Gastrocnemius medialis (tissue), 4 donors: ENCODE results near the gene SPIRE1. TPM values are rescaled to one million over a fixed set of nuclear protein-coding genes. Genes with fewer than 3 reads are reported as not detected.

Source experiments
- ATAC-seq, 2 donors: fragments of 150-250 bp; one replicate each; pipeline ENCODE4 v1.9.1; 2016
- DNase-seq, 2 donors: peaks; one replicate each; pipeline ENCODE4 v3.0.0-alpha.2; 2019
- H3K27ac ChIP-seq, 4 donors: fragments of 200-600 bp; sonication (generic); 1 replicate in 1 of 4; 2 replicates in 3 of 4; pipeline ENCODE4 v1.5.1; 2016 to 2018; ENCODE audit warnings: mild to moderate bottlenecking in 2 of 4, moderate library complexity in 1 of 4
- H3K27me3 ChIP-seq, 3 donors: fragments of 200-600 bp; sonication (generic) in 2 of 3; 1 replicate in 1 of 3; 2 replicates in 2 of 3; pipeline versions ENCODE4 v1.5.1 to v1.6.0; 2016 to 2019; ENCODE audit warnings: mild to moderate bottlenecking in 1 of 3, moderate library complexity in 1 of 3
- H3K36me3 ChIP-seq, 2 donors: fragments of 200-600 bp; sonication (generic) in 1 of 2; one replicate each; pipeline ENCODE4 v1.5.1; 2017 to 2018
- H3K4me1 ChIP-seq, 2 donors: fragments of 200-600 bp; sonication (generic) in 1 of 2; one replicate each; pipeline ENCODE4 v1.5.1; 2016 to 2017; ENCODE audit warnings: mild to moderate bottlenecking in 2 of 2
- H3K4me3 ChIP-seq, 4 donors: fragments of 200-600 bp; sonication (generic) in 3 of 4; 1 replicate in 1 of 4; 2 replicates in 3 of 4; pipeline ENCODE4 v1.5.1; 2016 to 2019; ENCODE audit warnings: mild to moderate bottlenecking in 2 of 4
- H3K9me3 ChIP-seq, 3 donors: fragments of 200-600 bp; sonication (generic) in 2 of 3; 1 replicate in 1 of 3; 2 replicates in 2 of 3; pipeline ENCODE4 v1.5.1; 2016 to 2019
- POLR2A ChIP-seq, 2 donors: fragments of 450-650 bp; IDR thresholded peaks; one replicate each; pipeline ENCODE4 v1.6.1; 2017; ENCODE audit warnings: antibody characterized with exemption in 2 of 2, mild to moderate bottlenecking in 2 of 2, moderate library complexity in 2 of 2
- in situ Hi-C, 4 donors: fragments of 200-750 bp; cut with MboI; loops; one replicate each; pipeline versions ENCODE4 v1.15.0 to v1.8.0; 2017; ENCODE audit warnings: low sequenced_read_pairs in 4 of 4
- intact Hi-C: fragments of 100-400 bp; cut with DNase I; formaldehyde crosslinking; loops from one replicate; pipeline ENCODE4 v1.15.1; 2023; ENCODE audit warnings: low total_unique reads
- total RNA-seq, 4 donors: library from RNA; depleted of rRNA; stranded (reverse); fragments of >200 nt; gene quantifications; one replicate each; pipeline versions ENCODE4 v1.1.0 to v1.2.3, GENCODE V29; 2016
- TF ChIP-seq, protein P1 (sequence below), 5 experiments: fragments of 450-650 bp in 3 of 5; fragments of 200-600 bp in 2 of 5; sonication (generic) in 2 of 5; IDR thresholded peaks in 4 of 5; conservative IDR thresholded peaks in 1 of 5; 1 replicate in 4 of 5; 2 replicates in 1 of 5; pipeline ENCODE4 v1.5.1; 2016 to 2019; ENCODE audit warnings: antibody characterized with exemption in 5 of 5, mild to moderate bottlenecking in 3 of 5, moderate library complexity in 3 of 5

SPIRE1 gene
- total RNA-seq, 4 donors from 2014 or later: 48.3 to 82.7 (median 55.1) TPM

DNA sequence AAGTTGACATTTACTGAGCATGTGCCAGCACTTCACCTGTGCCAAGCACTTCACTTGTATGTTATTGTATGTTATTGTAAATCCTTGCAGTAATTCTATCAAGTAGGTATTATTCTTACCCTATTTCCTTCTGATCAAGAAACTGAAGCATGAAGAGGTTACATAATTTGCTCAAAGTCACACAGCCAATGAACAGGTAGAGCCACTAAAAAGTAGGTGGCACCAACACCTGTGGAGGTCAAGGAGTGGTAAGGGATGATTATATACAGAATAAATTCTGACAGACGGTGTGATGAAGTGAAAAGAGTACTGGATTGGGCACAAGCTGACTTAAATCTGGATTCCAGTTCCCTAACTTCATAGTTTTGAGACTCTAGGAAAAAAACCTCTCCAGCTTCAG is 71.0 kb downstream of the SPIRE1 start:
- Histone ChIP-seq H3K4me1 (peaks cover 0 to 15% of the 10 kb centered on the region in 2 donors), H3K36me3 (no peaks in the 10 kb centered on the region), H3K4me3 (no peak overlapping the region), H3K27ac (no peak overlapping the region), H3K27me3 (no peaks in the 10 kb centered on the region), H3K9me3 (no peaks in the 10 kb centered on the region)
- no peak for ATAC-seq
- intact Hi-C loops: no loop called here
- no peak for TF ChIP-seq POLR2A (IDR thresholded peaks at IDR 0.05)
- TF ChIP-seq, protein P1, sequence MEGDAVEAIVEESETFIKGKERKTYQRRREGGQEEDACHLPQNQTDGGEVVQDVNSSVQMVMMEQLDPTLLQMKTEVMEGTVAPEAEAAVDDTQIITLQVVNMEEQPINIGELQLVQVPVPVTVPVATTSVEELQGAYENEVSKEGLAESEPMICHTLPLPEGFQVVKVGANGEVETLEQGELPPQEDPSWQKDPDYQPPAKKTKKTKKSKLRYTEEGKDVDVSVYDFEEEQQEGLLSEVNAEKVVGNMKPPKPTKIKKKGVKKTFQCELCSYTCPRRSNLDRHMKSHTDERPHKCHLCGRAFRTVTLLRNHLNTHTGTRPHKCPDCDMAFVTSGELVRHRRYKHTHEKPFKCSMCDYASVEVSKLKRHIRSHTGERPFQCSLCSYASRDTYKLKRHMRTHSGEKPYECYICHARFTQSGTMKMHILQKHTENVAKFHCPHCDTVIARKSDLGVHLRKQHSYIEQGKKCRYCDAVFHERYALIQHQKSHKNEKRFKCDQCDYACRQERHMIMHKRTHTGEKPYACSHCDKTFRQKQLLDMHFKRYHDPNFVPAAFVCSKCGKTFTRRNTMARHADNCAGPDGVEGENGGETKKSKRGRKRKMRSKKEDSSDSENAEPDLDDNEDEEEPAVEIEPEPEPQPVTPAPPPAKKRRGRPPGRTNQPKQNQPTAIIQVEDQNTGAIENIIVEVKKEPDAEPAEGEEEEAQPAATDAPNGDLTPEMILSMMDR (IDR thresholded peaks at IDR 0.05 in 4 of 5, conservative IDR thresholded peaks at IDR 0.05 in 1 of 5): no peak
- DNase-seq: no peak
- in situ Hi-C loops: no loop called here

DNA sequence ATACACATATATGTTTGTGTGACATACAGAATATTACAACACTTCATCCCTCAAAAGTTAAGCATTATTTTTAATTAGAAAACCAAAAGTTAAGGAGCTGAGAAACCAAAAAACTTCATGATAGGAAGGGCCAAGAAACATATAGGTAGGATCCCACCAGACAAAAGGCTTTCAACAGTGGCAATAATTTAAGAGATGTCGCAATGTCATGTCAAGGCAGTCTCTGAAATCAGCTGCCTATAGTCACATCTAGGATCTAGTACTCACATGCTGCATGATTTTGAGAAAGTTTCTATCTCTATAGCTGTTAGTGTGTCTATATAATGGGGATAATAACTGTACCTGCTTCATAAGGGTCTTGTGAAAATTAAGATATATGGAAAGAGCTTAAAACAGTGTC is 72.7 kb downstream of the SPIRE1 start:
- H3K4me3 ChIP-seq: no peak overlapping the region
- H3K4me1 ChIP-seq: peaks cover 0 to 15% of the 10 kb centered on the region in 2 donors
- H3K9me3 ChIP-seq: no peaks in the 10 kb centered on the region
- intact Hi-C loops (no loop called here), in situ Hi-C loops (no loop called here)
- H3K27ac ChIP-seq: no peak overlapping the region
- no peak for ATAC-seq
- H3K36me3 ChIP-seq: no peaks in the 10 kb centered on the region
- TF ChIP-seq POLR2A (IDR thresholded peaks at IDR 0.05): no peak
- TF ChIP-seq, protein P1 (IDR thresholded peaks at IDR 0.05 in 4 of 5, conservative IDR thresholded peaks at IDR 0.05 in 1 of 5): no peak
- DNase-seq: no peak
- no peaks in the 10 kb centered on the region for H3K27me3 ChIP-seq

DNA sequence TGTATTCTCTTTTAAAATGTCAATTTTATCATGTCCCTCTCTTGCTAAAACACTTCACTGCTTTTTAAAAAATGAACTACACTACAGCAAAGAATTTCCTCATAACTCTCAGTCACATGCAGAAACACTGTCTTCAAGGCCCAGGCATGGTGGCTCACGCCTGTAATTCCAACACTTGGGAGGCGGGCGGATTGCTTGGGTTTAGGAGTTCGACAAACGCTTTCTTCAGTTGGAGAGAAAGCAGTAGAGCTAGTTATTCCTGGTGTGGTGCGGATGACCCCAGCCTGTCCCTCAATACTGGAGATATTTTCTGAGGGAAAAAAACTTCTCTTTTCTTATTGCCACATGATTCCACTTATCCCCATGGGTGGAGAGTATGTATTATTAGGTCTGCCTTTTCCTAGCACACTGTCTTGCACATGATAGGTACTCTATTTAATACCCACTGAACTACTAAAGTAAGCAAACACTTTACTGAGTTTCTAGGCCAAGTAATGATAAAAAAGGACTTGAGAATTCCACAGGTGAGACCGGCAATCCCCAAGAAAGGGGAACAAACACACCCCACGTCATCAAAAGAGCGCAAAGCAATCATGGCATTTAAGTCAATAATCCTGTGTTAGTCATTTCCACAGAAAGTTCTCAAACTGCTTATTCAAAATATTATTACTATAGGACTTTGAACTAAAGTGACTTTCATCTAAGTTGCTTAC is 77.1 kb downstream of the SPIRE1 start:
- ATAC-seq (no peak), DNase-seq (no peak)
- H3K27ac ChIP-seq: no peak overlapping the region
- H3K9me3 ChIP-seq: no peaks in the 10 kb centered on the region
- in situ Hi-C loops: no loop called here
- H3K4me3 ChIP-seq: no peak overlapping the region
- no peaks in the 10 kb centered on the region for H3K27me3 ChIP-seq
- intact Hi-C loops: no loop called here
- H3K4me1 ChIP-seq: no peaks in the 10 kb centered on the region
- TF ChIP-seq, protein P1 (IDR thresholded peaks at IDR 0.05 in 4 of 5, conservative IDR thresholded peaks at IDR 0.05 in 1 of 5): no peak
- TF ChIP-seq POLR2A (IDR thresholded peaks at IDR 0.05): no peak
- no peaks in the 10 kb centered on the region for H3K36me3 ChIP-seq

DNA sequence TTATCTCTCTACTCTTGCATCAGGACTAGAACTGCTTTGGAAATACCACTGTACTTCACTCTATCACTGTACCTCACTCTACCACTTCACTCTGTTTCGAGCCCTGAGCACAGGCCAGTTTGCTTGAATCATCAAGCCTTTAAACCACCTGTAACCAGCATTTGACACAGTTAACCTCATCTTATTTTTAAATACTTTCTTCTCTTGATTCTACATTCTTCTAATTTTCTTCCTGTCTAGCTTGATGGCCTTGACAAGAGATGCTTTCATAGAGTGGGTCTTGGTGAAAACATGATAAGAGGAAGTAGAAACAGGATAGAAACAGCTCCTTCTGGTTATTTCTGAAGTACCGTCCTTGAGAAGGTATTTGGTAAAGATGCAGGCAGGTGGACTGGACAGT is 78.1 kb downstream of the SPIRE1 start:
- no peaks in the 10 kb centered on the region for H3K36me3 ChIP-seq
- H3K27me3 ChIP-seq: no peaks in the 10 kb centered on the region
- no peak for TF ChIP-seq POLR2A (IDR thresholded peaks at IDR 0.05)
- TF ChIP-seq, protein P1 (IDR thresholded peaks at IDR 0.05 in 4 of 5, conservative IDR thresholded peaks at IDR 0.05 in 1 of 5): no peak
- no peaks in the 10 kb centered on the region for H3K4me1 ChIP-seq
- H3K9me3 ChIP-seq: no peaks in the 10 kb centered on the region
- no peak overlapping the region for H3K4me3 ChIP-seq
- no peak for ATAC-seq
- intact Hi-C loops: no loop called here
- H3K27ac ChIP-seq: no peak overlapping the region
- in situ Hi-C loops: no loop called here
- no peak for DNase-seq

DNA sequence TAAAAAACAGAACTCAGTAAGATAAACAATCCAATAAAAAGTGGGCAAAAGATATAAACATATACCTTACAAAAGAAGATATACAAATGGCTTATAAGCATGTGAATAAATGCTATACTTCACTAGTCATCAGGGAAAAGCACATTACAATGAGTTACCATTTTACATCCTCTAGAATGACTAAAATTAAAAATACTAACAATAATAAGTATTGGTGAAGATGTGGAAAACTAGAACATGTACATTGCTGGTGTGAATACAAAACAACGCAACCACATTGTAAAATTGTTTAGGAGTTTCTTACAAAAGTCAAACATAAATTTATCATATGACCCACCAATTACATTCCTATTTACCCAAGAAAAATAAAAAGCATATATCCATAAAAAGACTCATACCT is 80.1 kb downstream of the SPIRE1 start:
- H3K36me3 ChIP-seq: no peaks in the 10 kb centered on the region
- intact Hi-C loops (no loop called here), in situ Hi-C loops (no loop called here)
- H3K9me3 ChIP-seq: no peaks in the 10 kb centered on the region
- DNase-seq (no peak), ATAC-seq (no peak)
- H3K4me1 ChIP-seq: no peaks in the 10 kb centered on the region
- no peak overlapping the region for H3K27ac ChIP-seq
- H3K4me3 ChIP-seq: no peak overlapping the region
- TF ChIP-seq, protein P1 (IDR thresholded peaks at IDR 0.05 in 4 of 5, conservative IDR thresholded peaks at IDR 0.05 in 1 of 5): no peak
- no peak for TF ChIP-seq POLR2A (IDR thresholded peaks at IDR 0.05)
- H3K27me3 ChIP-seq: no peaks in the 10 kb centered on the region
